Astrocyte (in vitro differentiated cells and primary cell): ENCODE measurements around the gene GABARAP.

ENCODE experiments used
- EZH2 ChIP-seq: IDR thresholded peaks from 2 replicates; pipeline ENCODE4 v1.6.1; 2012; ENCODE audit warnings: mild to moderate bottlenecking, low read length, inconsistent platforms; ENCODE audit not compliant: insufficient read depth
- TF ChIP-seq, protein P1 (sequence below): IDR thresholded peaks from 2 replicates; pipeline ENCODE4 v1.5.1; 2011; ENCODE audit warnings: low read depth, mild to moderate bottlenecking, inconsistent platforms, low read length, moderate library complexity; ENCODE audit not compliant: insufficient read depth

DNA sequence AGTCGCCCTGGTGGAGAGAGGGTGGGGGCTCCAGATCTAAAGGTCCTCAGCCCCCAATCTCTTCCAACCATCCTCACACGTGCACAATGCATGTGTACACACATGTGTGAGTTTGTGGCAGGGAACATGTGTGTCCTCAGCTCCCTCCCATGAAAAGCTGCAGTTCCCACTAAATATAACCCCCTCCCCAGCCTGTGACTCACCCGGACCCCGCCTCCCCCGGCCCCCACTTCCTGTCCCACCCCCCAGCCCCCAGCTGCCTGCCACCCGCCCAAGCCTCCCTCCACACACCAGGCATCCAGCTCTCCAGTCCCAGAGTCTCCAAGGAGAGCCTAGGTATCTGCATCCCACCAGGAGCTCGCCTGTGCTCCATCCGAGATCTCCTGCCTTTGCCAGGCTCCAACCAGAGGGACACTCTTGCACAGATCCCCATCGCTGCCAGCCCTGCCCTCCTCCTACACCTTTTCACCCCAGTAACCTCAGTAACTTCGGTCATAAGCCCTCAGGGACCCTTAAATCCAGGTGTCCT is 26.5 kb downstream of the GABARAP start:
- TF ChIP-seq EZH2: no peak
- TF ChIP-seq, protein P1, sequence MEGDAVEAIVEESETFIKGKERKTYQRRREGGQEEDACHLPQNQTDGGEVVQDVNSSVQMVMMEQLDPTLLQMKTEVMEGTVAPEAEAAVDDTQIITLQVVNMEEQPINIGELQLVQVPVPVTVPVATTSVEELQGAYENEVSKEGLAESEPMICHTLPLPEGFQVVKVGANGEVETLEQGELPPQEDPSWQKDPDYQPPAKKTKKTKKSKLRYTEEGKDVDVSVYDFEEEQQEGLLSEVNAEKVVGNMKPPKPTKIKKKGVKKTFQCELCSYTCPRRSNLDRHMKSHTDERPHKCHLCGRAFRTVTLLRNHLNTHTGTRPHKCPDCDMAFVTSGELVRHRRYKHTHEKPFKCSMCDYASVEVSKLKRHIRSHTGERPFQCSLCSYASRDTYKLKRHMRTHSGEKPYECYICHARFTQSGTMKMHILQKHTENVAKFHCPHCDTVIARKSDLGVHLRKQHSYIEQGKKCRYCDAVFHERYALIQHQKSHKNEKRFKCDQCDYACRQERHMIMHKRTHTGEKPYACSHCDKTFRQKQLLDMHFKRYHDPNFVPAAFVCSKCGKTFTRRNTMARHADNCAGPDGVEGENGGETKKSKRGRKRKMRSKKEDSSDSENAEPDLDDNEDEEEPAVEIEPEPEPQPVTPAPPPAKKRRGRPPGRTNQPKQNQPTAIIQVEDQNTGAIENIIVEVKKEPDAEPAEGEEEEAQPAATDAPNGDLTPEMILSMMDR: no peak
